Right lobe of liver (tissue), 6 donors: Measurements from ENCODE around the gene CDHR5. TPM values are rescaled to one million over a fixed set of nuclear protein-coding genes. Genes with fewer than 3 reads are reported as not detected.
A peak's percentile ranks its signal among the peaks of the same experiment; 100 is the strongest.

ENCODE experiments used
- ATAC-seq, 4 donors: fragments of 200-7000 bp; cut with Tn5 transposase; one replicate each; pipeline ENCODE4 v1.9.1; 2020; ENCODE audit warnings: mild to moderate bottlenecking in 4 of 4, moderate library complexity in 4 of 4
- DNase-seq, 3 donors: peaks; one replicate each; pipeline ENCODE4 v3.0.0-alpha.2; 2020
- H3K27ac ChIP-seq, 3 donors: fragments of 200-600 bp; one replicate each; pipeline ENCODE4 v1.8.0; 2022
- H3K27me3 ChIP-seq, 2 donors: fragments of 200-600 bp; one replicate each; pipeline ENCODE4 v1.8.0; 2022
- H3K36me3 ChIP-seq, 4 donors: fragments of 200-600 bp; sonication (generic) in 1 of 4; one replicate each; pipeline versions ENCODE4 v1.5.1 to v1.8.0; 2017 to 2022; ENCODE audit warnings: control low read depth in 1 of 4
- H3K4me1 ChIP-seq, 4 donors: fragments of 200-600 bp; sonication (generic) in 1 of 4; one replicate each; pipeline versions ENCODE4 v1.5.1 to v1.8.0; 2017 to 2022; ENCODE audit warnings: control low read depth in 1 of 4
- H3K4me3 ChIP-seq, 3 donors: fragments of 200-600 bp; one replicate each; pipeline ENCODE4 v1.8.0; 2022
- H3K9me3 ChIP-seq, 4 donors: fragments of 200-600 bp; sonication (generic) in 1 of 4; one replicate each; pipeline versions ENCODE4 v1.5.1 to v1.8.0; 2017 to 2022; ENCODE audit warnings: control low read depth in 1 of 4
- POLR2A ChIP-seq: fragments of 450-650 bp; IDR thresholded peaks from one replicate; pipeline ENCODE4 v1.6.1; 2017; ENCODE audit warnings: antibody characterized with exemption, mild to moderate bottlenecking
- WGBS: methylation state at CpG from one replicate; pipeline ENCODE4 v1.1.6; 2018; ENCODE audit warnings: low coverage, low lambda C conversion rate; ENCODE audit not compliant: insufficient coverage; ENCODE audit errors: missing lambda C conversion rate; 5-methylcytosine and 5-hydroxymethylcytosine counted together
- intact Hi-C, 2 donors: fragments of 100-400 bp; cut with DNase I; formaldehyde crosslinking; loops; one replicate each; pipeline versions ENCODE4 v1.11.2 to v1.14.1; 2022
- total RNA-seq, 6 experiments: library from RNA; depleted of rRNA in 2 of 6; stranded (reverse); fragments of >200 nt in 2 of 6; fragmentation: NEBNext Ultra II Directional in 3 of 6; extraction: Animal tissue kit (Norgen Biotek cat#: 25700) in 3 of 6; gene quantifications; one replicate each; pipeline versions ENCODE4 v1.1.0 to v1.2.4, GENCODE V29; 2016 to 2023
- TF ChIP-seq, protein P1 (sequence below), 4 donors: fragments of 200-600 bp in 3 of 4; fragments of 450-650 bp in 1 of 4; IDR thresholded peaks; one replicate each; pipeline versions ENCODE4 v1.5.1 to v1.8.0; 2016 to 2022; ENCODE audit warnings: antibody characterized with exemption in 4 of 4, mild to moderate bottlenecking in 2 of 4
- donor health status: DM: no; HTN: yes; CAD: no.
- donor health status: DM: no; HTN: no; CAD: no.
- donor health status: DM: no; HTN: no; CAD: no.
- donor health status: DM: no; HTN: yes; CAD: no.
- donor health status: DM: no; HTN: yes; CAD: no.

The CDHR5 gene
- total RNA-seq, 6 experiments from 2014 or later = 59.4 to 162 (median 80.7) TPM

- H3K27ac ChIP-seq = no peak overlapping the region
- 73% methylated on average over 2 of the region's 19 CpGs for WGBS
- H3K27me3 ChIP-seq = no peaks in the 10 kb centered on the region
- TF ChIP-seq, protein P1, sequence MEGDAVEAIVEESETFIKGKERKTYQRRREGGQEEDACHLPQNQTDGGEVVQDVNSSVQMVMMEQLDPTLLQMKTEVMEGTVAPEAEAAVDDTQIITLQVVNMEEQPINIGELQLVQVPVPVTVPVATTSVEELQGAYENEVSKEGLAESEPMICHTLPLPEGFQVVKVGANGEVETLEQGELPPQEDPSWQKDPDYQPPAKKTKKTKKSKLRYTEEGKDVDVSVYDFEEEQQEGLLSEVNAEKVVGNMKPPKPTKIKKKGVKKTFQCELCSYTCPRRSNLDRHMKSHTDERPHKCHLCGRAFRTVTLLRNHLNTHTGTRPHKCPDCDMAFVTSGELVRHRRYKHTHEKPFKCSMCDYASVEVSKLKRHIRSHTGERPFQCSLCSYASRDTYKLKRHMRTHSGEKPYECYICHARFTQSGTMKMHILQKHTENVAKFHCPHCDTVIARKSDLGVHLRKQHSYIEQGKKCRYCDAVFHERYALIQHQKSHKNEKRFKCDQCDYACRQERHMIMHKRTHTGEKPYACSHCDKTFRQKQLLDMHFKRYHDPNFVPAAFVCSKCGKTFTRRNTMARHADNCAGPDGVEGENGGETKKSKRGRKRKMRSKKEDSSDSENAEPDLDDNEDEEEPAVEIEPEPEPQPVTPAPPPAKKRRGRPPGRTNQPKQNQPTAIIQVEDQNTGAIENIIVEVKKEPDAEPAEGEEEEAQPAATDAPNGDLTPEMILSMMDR (IDR thresholded peaks at IDR 0.05) = no peak
- no peak for TF ChIP-seq POLR2A
- H3K36me3 ChIP-seq = no peaks in the 10 kb centered on the region
- H3K9me3 ChIP-seq = no peaks in the 10 kb centered on the region
- no peak for DNase-seq
- no peak for ATAC-seq
- intact Hi-C loops = loop anchor here (10.0 kb wide), 1 partner anchor 65 kb away; no protein-coding TSS in a partner anchor
- no peak overlapping the region for H3K4me3 ChIP-seq
- peaks cover 0 to 51% (median 20%) of the 10 kb centered on the region in 4 donors for H3K4me1 ChIP-seq
These were observed 35.5 kb upstream of the CDHR5 start for GRCh38 chr11:660281-660680.

- Histone ChIP-seq H3K4me3 (no peak overlapping the region), H3K4me1 (peaks cover 0 to 58% (median 24%) of the 10 kb centered on the region in 4 donors), H3K36me3 (no peaks in the 10 kb centered on the region), H3K27me3 (no peaks in the 10 kb centered on the region), H3K27ac (no peak overlapping the region), H3K9me3 (no peaks in the 10 kb centered on the region)
- no peak for ATAC-seq
- TF ChIP-seq, protein P1 (IDR thresholded peaks at IDR 0.05) = no peak
- no peak for TF ChIP-seq POLR2A
- intact Hi-C loops = loop anchor here (10.0 kb wide), 1 partner anchor 65 kb away; no protein-coding TSS in a partner anchor
- 95% methylated on average over 10 of the region's 16 CpGs for WGBS
- DNase-seq = no peak
These were observed 34.9 kb upstream of the CDHR5 start for GRCh38 chr11:659532-660085.

GRCh38 chr11:657691-658126 lies 33.0 kb upstream of the CDHR5 start:
- H3K27ac ChIP-seq = peak overlapping the region in 2 of 3 donors; percentile 18 to 71
- DNase-seq (peak; percentile 70 to 83 (median 83)), ATAC-seq (peak; percentile 72 to 82 (median 75))
- no peaks in the 10 kb centered on the region for H3K36me3 ChIP-seq
- TF ChIP-seq POLR2A = no peak
- TF ChIP-seq, protein P1 (IDR thresholded peaks at IDR 0.05) = peak in 2 of 4 donors; percentile 12 to 25
- no peaks in the 10 kb centered on the region for H3K9me3 ChIP-seq
- no peaks in the 10 kb centered on the region for H3K27me3 ChIP-seq
- peaks cover 0 to 65% (median 27%) of the 10 kb centered on the region in 4 donors for H3K4me1 ChIP-seq
- WGBS = 14% methylated on average over 8 of the region's 14 CpGs
- H3K4me3 ChIP-seq = peak overlapping the region in 2 of 3 donors; percentile 15 to 17
- intact Hi-C loops = no loop called here

GRCh38 chr11:656866-657265 lies 32.1 kb upstream of the CDHR5 start:
- Histone ChIP-seq H3K4me3 (no peak overlapping the region), H3K27me3 (no peaks in the 10 kb centered on the region), H3K27ac (peak overlapping the region in 1 of 3 donors; percentile 71), H3K4me1 (peaks cover 0 to 59% (median 27%) of the 10 kb centered on the region in 4 donors), H3K36me3 (no peaks in the 10 kb centered on the region), H3K9me3 (no peaks in the 10 kb centered on the region)
- ATAC-seq (no peak), DNase-seq (no peak)
- intact Hi-C loops = no loop called here
- 59% methylated on average over 4 of the region's 7 CpGs for WGBS
- TF ChIP-seq, protein P1 (IDR thresholded peaks at IDR 0.05) = no peak
- no peak for TF ChIP-seq POLR2A
